Activated CD4-positive, alpha-beta T cell treated with anti-CD3 and anti-CD28 coated beads, Interleukin-2, Interleukin-4, amounts not matched to agents 100 ng/mL and 50 ng/mL, durations not matched to agents 16 hours and 8 hours (primary cell): ENCODE data around the gene MYOZ2.

ENCODE experiments used
- DNase-seq: peaks from one replicate; pipeline ENCODE4 v3.0.0-alpha.2; 2020; ENCODE audit warnings: low spot score

The MYOZ2 gene

DNA sequence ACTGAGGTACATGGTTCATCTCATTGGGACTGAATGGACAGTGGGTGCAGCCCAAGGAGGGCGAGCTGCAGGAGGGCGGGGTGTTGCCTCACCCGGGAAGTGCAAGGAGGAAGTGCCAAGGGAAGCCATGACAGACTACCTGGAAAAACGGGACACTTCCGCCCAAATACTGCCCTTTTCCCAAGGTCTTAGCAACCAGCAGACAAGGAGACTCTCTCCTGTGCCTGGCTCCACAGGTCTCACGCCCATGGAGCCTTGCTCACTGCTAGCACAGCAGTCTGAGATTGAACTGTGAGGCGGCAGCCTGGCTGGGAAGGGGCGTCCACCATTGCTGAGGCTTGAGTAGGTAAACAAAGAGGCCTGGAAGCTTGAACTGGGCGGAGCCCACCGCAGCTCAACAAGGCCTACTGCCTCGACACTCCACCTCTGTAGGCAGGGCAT lies 62.2 kb downstream of the MYOZ2 start:
- no peak for DNase-seq

DNA sequence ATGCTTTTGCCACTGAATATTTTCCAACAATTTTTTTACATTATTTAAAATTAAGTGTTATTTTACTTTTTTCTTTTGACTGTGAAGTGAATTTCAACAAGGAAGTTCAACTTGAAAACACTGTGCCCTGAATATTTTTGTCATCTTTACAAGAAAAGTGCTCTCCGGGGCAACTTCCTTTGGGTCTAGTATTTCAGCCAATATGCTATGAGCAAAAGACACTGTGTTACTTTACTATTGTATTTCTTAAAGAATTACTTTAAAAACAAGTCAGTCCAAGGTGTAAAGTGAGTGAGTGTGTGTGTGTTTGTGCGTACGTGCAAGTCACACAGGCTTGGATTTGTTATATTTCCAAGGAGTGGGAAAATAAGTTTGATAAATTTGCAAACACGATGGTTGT lies 69.3 kb downstream of the MYOZ2 start:
- no peak for DNase-seq

DNA sequence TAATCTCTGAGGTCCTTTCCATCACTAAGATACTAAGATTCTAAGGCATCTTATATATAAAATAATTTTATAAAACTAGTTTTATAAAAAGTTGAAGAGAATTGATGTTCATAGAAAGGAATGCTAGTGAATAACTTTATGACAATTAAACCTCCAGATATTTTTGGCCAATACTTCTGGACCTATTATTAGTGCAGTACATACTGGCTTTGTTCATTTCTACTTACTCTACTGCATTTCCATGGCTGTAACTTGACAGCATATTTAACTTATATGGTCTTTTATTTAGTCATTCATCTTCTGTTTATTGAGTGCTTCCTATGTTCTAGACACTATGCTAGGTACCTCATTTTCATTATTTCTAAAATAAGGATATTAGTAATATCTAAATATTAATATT lies 70.1 kb downstream of the MYOZ2 start:
- no peak for DNase-seq

DNA sequence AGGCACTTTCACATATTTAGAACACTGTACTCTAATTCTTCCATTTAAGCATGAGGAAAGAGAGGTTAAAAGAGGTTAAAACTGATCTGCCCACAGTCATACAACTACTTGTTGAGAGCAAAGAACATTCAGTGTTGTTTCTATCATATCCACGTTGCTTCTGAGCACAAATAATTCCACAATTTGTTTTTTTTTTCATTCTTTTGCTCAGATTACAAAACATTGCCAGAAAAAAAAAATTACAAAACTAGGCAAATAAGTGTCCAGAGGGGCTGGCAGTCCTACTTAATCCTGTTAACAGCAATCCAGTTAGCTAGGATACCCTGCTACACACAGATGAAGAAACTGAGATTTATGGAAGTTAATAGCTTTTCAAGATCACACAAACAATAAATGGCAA lies 70.5 kb downstream of the MYOZ2 start:
- no peak for DNase-seq

DNA sequence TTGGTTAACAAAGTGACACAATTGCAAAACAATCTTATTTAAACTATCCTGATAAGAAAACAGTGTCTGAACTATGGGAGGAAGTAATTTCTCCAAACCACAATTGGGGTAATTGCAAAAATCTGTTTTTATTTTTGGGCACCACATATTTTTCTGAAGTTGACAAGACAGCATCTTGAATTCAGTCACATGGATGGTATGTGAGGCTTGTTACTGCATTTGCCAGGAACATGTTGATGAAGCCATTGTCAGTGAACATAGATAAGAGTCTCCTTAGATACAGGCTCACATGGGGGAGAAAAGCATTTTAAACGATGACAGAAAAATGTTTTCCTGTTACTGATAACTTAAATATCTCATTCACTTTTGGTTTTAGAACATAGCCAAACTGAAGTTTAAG lies 71.4 kb downstream of the MYOZ2 start:
- DNase-seq = no peak

DNA sequence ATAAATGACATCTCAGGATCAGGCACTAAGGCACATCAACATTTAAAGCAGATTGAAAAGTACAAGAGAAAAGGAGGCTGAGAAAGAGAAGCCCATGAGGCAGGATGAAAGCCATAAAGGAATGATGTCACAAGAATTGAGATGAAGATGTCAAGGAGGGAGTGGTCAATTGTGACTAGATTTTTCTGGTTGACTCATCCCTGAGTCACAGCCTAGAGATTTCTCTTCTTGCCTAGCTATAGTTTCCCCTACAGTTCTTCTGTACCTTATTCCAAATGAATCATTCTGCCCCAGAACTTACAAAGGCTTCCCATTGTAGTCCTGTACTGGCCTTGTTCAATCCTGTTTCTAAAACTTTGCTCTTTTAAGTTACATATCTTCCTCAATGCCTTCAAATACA lies 73.4 kb downstream of the MYOZ2 start:
- DNase-seq = peak; percentile 85

DNA sequence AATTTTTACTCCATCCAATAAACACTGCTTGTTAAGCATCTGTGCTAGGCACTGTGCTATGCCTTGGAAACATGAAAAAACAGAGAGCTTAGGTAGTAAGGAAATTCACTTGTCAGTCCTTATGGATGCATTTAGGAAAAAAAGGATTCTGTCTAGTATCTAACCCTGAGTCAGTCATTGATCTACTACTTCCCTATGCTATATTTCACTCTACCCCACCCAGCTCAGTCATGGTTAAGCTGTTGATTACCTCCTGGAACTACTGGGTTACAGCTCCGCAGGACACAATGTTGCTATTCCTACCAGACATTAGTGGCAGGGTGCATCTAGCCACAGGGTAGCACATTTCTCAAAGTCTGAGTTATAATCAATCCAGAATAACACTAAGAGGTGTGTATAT lies 74.0 kb downstream of the MYOZ2 start:
- no peak for DNase-seq

DNA sequence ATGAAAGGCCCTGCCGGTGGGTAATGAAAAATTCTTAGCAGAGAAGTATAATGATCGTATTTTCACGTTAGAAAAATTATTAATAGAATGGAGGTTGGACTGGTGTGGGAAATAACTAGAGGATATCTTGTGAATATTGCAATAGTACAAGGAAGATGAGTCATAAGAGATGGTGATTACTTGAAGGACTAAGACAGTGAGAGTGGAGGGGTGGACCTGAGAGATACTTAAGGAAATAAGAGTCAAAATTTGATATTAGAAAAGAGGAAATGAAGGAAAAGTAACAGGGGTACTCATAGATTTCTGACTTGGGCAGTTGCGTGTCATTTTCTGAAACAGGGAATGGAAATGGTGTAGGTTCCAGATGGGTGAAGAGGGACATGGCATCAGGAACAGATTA lies 75.1 kb downstream of the MYOZ2 start:
- no peak for DNase-seq

DNA sequence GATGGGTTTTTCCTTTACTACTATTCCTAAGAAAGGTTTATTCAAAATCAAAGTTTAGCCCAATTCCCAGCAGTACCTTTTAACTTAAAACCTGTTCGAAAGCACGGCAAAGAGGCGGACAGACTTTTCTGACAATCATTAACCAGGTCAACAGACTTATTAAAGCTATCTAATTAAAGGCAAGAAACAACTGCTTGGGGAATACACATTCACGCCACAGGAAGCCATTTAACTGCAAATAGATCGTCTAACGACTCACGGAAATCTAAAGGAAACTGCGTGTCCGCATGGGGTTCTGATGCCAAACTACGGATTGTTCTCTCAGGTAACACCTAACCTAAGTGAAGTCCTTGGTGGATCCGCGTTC lies 76.2 kb downstream of the MYOZ2 start:
- peak; percentile 31 for DNase-seq

DNA sequence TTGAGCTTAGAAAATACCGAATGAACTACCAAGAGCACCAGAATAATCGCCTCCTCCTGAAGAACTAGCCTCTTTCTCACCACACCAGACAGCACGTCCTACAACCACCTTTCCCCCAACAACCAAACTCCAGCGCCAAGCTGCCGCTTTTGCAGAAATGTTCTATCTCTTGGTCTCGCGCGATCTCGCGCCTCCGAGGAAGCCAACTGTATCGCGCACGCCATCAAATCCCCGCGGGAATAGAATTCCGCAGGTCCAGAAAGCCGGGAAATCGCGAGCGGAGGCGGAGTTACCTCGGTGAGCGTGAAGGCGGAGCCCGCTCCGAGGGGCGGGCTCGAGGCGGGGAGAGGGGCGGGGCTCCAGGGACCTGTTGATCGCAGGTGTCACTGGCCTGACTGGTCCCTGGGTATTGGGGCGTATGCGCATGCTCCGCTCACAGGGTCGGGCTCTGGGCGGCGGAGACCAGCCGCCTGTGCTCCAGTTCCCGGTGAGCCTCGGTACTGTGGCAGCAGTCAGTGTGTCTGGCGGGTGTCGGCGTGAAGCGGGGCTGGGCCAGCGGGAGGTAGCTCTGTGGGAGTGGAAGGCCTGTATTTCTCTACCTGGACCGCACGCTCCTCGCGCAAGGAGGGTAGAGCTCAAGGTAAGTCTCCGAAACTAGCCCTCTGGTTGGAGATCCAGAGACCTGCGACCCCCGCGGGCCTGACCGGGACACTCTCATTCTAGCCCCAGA lies 76.8 kb downstream of the MYOZ2 start, which contains the start of gene USP53:
USP53 (plus strand) TSS at position 480 of the 730 bp plus-strand sequence. CDS start 27,047 bp downstream, outside the sequence.
- peak; percentile 97 for DNase-seq

DNA sequence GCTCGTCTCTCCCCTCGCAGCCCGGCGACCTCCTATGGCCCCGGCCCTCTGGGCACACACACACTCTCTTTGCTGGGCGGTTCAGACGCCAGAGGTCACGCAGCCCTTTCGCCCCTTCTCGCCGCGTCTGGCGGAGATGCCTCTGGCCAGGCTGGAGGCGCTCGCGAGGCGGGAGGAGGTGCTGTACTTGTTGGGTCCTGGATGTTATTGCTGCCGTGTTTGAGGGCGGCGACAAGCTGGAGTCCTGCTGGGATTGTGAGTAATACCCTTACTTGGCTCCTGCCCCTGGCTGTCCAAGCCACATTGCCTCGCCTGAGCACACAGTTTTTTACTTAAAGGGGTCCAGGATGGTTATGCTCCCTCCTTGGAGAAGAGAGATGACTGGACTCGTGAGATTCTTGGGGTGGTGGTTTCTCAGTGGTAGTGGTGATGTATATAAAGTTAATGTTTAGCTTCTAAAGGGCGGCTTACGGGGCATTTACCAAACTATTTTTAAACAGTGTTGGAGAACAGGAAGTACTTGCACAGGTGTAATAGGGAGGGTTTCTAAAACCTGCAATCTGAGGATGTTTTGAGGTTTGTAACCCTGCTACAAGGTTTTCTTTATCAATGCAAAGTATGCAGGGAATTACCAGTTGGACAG lies 77.5 kb downstream of the MYOZ2 start:
- peak; percentile 71 for DNase-seq

DNA sequence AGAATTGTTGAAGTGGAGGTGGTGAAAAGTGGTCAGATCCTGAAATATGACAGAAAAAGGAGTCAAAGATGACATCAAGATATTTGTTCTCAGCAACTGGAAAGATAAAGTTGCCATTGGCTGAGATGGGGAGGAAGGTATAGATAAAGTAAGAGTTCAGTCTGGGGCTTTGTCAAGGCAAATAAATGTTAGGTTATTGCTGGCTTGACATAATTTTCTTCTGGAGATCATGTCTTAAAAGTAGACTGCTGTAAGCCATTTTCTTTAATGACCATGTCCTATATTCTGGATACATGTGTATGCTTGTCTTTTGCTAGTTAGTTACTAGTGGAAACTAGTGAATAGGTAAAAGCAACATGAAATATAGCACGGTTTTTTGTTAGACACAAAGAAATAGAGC lies 82.5 kb downstream of the MYOZ2 start:
- no peak for DNase-seq

DNA sequence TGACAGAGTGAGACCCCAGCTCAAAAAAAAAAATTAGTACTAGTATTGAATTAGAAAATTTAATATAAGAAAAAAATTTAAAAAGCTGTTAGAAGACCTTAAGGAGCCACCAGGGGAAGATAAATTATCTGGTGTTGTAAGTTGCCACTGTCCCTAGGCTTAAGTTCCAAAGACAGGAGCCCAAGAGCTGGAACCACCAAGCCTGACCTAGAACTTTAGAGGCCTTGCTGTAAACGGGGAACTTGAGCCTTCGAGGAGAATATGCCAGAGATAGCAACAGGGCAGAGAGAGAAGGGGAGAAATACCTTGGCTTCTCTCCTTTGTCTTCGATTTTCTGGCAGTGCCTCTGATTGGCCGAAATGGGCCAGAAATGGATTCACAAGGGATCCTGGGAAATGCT lies 85.8 kb downstream of the MYOZ2 start:
- no peak for DNase-seq

DNA sequence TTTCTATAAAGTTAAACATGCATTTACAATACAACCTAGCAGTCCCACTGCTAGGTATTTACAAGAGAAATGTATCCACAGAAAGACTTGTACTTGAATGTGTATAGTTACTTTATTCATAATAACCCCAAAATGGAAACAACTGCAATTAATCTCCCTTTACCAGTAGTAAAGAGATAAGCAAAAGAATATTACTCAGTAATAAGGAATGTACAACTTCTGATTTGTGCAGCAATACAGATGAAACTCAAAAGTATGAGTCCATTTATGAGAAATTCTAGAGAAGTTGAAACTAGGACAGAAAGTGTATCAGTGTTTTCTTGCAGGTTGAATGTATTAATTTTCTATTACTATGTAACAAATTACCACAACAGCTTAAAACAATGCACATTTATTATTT lies 92.1 kb downstream of the MYOZ2 start:
- DNase-seq = no peak

DNA sequence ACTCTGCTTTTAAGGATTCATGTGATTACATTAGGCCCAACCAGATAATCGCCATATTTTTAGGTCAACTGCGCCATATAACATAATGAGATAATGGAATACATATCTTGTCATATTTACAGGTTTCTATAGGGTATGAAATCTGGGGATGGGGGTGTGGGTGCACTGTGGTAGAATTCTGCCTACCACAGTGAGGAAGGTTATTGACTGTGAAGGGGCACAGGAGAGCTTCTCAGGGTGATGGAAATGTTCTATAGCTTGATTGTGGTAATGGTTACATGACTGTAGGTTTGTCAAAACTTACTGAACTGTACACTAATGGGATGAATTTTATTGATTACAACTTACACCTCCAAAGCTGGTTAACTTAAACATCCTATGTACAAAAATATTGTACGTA lies 92.8 kb downstream of the MYOZ2 start:
- DNase-seq = no peak

DNA sequence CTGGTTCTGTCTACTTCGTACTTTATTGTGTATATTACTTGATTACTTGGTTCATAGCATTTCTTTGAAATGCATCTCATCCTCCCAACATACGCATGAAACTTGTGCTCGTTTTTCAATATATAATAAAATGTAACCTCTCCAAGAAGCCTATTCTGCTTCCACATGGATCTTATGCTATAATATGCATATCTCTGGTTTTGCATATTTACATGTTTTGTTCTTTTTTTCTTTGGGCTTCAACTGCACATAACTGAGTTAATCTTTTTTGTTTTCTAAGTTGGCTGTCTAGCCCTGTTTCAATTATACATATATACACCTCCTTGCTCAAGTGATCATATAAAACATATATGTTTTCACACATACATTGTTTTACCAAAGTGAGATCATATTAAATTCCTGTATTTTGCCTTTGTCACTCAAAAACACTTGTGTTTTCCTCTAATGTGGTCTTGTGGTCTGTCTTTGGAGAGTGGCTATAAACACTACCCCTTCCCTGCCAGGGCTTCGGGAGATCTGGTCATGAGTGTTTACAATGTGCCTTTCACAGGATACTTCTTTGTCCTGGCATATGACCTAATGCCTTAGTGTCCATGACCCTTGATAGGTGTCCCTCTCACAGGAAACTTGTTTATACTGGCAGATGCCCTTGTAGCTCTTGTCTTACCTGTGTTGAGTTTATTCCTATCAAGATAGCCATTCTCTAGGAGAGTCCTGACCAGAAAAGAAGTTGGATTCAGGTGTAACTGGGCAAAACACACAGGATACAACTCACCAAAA lies 94.5 kb downstream of the MYOZ2 start:
- DNase-seq = no peak

DNA sequence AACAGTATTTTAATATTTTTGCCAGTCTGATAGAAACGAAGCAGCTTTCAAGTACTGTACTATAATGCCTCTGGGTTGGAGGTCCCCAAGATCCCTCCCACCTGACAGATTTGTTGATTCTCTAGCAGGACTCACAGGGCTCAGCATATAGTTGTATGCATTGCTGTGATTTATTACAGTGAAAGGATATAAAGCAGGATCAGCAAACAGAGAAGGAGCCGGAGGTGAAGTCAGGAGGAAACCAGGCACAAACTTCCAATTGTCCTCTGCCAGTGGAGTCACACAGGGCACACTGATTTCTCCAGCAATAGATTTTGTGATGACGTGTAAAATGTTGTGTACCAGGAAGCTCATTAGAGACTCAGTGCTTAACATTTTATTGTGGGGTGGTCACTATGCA lies 95.9 kb downstream of the MYOZ2 start:
- DNase-seq = no peak

DNA sequence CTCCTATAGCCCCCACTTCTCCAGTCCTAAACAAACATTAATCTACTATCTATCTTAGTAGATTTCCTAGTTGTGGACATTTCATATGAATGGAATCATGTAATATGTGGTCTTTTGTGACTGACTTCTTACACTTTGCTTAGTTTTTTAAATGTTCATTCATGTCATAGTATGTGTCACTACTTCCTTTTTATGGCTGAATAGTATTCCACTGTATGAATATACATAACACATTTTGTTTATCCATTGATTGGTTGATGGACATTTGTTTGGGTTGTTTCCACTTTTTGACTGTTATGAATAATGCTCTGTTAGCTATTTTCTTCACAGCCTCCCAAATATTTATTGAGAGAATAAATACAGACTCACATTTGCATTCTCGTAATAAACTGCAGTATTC lies 96.7 kb downstream of the MYOZ2 start:
- no peak for DNase-seq

DNA sequence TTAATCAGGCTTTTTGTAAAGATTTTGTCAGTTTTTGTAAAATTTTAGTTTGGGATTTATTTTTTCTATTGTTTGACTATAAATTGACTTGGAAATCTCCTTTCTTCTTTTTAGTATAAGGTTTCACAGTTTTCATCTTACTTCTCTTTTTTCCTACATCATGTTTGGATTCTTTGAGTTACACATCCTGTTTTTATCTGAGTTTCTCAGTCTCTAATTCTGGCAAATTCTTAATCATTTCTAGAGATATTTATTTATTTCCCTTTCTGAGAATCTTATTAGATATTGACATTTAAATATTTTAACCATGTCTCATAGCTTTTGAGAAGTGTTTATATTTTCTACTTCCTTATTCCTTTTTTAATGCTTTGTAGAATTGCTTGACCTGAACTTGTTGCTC lies 97.6 kb downstream of the MYOZ2 start:
- DNase-seq = no peak

DNA sequence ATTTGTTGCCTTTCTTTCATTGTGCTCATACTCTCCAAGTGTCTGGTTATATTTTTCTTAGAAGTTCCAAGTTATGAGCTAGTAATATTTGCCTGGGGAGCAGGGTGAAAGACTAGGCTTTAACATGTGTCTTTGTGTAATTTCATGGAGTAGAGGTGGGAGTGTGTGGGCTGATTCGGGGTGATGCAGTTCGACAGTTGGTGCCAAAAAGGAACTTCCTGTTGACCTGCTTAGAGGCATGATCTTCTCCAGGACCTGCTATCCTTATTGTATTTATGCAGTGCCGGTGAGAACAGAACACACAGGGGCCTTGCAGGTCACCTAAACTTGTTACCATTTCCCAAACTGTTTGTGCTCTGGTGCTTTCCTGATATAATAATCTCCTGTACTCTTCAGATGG lies 98.1 kb downstream of the MYOZ2 start:
- no peak for DNase-seq

DNA sequence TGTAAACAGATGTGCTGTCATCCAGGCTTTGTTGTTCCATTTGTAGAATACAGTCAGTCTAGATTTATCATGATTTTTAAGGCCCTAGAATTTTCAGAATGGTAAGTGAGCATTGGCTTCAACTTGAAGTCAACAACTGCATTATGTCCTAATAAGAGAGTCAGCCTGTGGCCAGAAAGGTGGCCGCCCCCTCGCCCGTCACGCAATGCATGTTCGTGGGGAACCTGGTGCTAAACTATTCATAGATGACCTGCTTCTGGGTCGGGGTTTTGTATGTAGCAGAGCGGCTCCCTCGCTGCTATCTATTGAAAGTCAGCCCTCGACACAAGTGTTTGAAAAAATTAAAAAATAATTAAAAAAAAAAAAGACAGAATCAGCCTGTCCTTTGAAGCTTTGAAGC lies 101.6 kb downstream of the MYOZ2 start:
- DNase-seq = no peak
